Fibroblast of the aortic adventitia (primary cell): ENCODE data around the gene MAPKAP1. TPM values are rescaled to one million over a fixed set of nuclear protein-coding genes. Genes with fewer than 3 reads are reported as not detected.

Experiments used
- DNase-seq: peaks from one replicate; pipeline ENCODE4 v3.0.0-alpha.2; 2010; ENCODE audit warnings: low read depth
- H3K4me3 ChIP-seq: 2 replicates; pipeline ENCODE4 v1.5.1; 2011; ENCODE audit warnings: low read depth, mild to moderate bottlenecking, control low read depth, low read length, moderate library complexity
- CTCF ChIP-seq: IDR thresholded peaks from 2 replicates; pipeline ENCODE4 v1.5.1; 2011; ENCODE audit warnings: mild to moderate bottlenecking, low read length, control low read depth, inconsistent platforms; ENCODE audit not compliant: insufficient read depth
- total RNA-seq: library from RNA; depleted of rRNA; stranded (reverse); fragments of >200 nt; gene quantifications from 2 replicates; pipeline ENCODE4 v1.2.3, GENCODE V29; 2012; ENCODE audit warnings: low replicate concordance

MAPKAP1 gene
- total RNA-seq, 1 donor, result 90.6 TPM

- no peak overlapping the region for H3K4me3 ChIP-seq
- no peak for TF ChIP-seq CTCF
- DNase-seq, result peak; percentile 12
Measured at GRCh38 chr9:125418404-125418803, 288.6 kb downstream of the MAPKAP1 start.

GRCh38 chr9:125416517-125416916 is 290.5 kb downstream of the MAPKAP1 start:
- no peak for TF ChIP-seq CTCF
- DNase-seq, result no peak
- H3K4me3 ChIP-seq, result no peak overlapping the region

GRCh38 chr9:125415583-125416460 is 291.2 kb downstream of the MAPKAP1 start:
- no peak for DNase-seq
- no peak overlapping the region for H3K4me3 ChIP-seq
- no peak for TF ChIP-seq CTCF

- DNase-seq, result no peak
- TF ChIP-seq CTCF, result no peak
- H3K4me3 ChIP-seq, result no peak overlapping the region
Measured at GRCh38 chr9:125413579-125413978, 293.4 kb downstream of the MAPKAP1 start.

- DNase-seq, result no peak
- TF ChIP-seq CTCF, result no peak
- H3K4me3 ChIP-seq, result no peak overlapping the region
Measured at GRCh38 chr9:125412166-125412565, 294.8 kb downstream of the MAPKAP1 start.

GRCh38 chr9:125411171-125411756 is 295.7 kb downstream of the MAPKAP1 start:
- no peak overlapping the region for H3K4me3 ChIP-seq
- no peak for TF ChIP-seq CTCF
- no peak for DNase-seq
